PC-9 (cell line): ENCODE data around the gene TMEM39B. TPM values are rescaled to one million over a fixed set of nuclear protein-coding genes. Genes with fewer than 3 reads are reported as not detected.
"Not testable (repeated sequence)": the region's sequence is repeated elsewhere in the genome, so short reads cannot be mapped to it uniquely, and the experiment has no call there.

ENCODE experiments used
- BruUV-seq: library from RNA; stranded (reverse); fragments of 400-500 nt; replicated peaks from 2 replicates; lab custom pipeline; 2021; lab: Mats Ljungman, UMichigan
- CTCF ChIA-PET: fragments of 300-600 bp; sonication (Branson Sonifier 250); formaldehyde crosslinking; loops from one replicate; lab custom pipeline; 2022; ENCODE audit warnings: antibody characterized with exemption; lab: Charles Lee
- POLR2A ChIA-PET: fragments of 300-600 bp; sonication (Branson Sonifier 250); formaldehyde crosslinking; loops from one replicate; lab custom pipeline; 2022; ENCODE audit warnings: antibody characterized with exemption; ENCODE audit not compliant: unreplicated experiment; lab: Charles Lee
- DNase-seq, 2 experiments: peaks; one replicate each; pipeline versions ENCODE4 v3.0.0 to v3.0.0-alpha.2; 2015 to 2022; ENCODE audit warnings: mixed read lengths in 1 of 2
- H2AFZ ChIP-seq: fragments of 200-600 bp; sonication (generic); 2 replicates; pipeline ENCODE4 v1.8.1; 2017; ENCODE audit warnings: antibody characterized with exemption
- H3F3A ChIP-seq: fragments of 200-600 bp; sonication (generic); 2 replicates; pipeline ENCODE4 v1.8.1; 2017; ENCODE audit warnings: antibody characterized with exemption, mild to moderate bottlenecking, low read depth; ENCODE audit not compliant: insufficient read depth
- H3K27ac ChIP-seq: fragments of 200-600 bp; sonication (generic); 2 replicates; pipeline ENCODE4 v1.6.1; 2016; ENCODE audit warnings: mixed run types
- H3K27me3 ChIP-seq: fragments of 200-600 bp; sonication (generic); 2 replicates; pipeline ENCODE4 v1.6.1; 2016; ENCODE audit warnings: low read depth, mixed run types; ENCODE audit not compliant: insufficient read depth
- H3K36me3 ChIP-seq: fragments of 200-600 bp; sonication (generic); 2 replicates; pipeline ENCODE4 v1.6.1; 2016; ENCODE audit warnings: low read depth, mixed run types
- H3K4me1 ChIP-seq: fragments of 200-600 bp; sonication (generic); replicated peaks from 2 replicates; pipeline ENCODE4 v1.6.1; 2016; ENCODE audit warnings: mixed run types; ENCODE audit not compliant: insufficient read depth
- H3K4me2 ChIP-seq: fragments of 200-600 bp; sonication (generic); 2 replicates; pipeline ENCODE4 v1.6.1; 2017; ENCODE audit warnings: mixed run types
- H3K4me3 ChIP-seq: fragments of 200-600 bp; sonication (generic); 2 replicates; pipeline ENCODE4 v1.6.1; 2016; ENCODE audit warnings: mixed run types
- H3K79me2 ChIP-seq: fragments of 200-600 bp; sonication (generic); 2 replicates; pipeline ENCODE4 v1.6.1; 2017; ENCODE audit warnings: low read depth, mixed run types
- H3K9me2 ChIP-seq: fragments of 200-600 bp; sonication (generic); 2 replicates; pipeline ENCODE4 v1.8.1; 2017; ENCODE audit warnings: mild to moderate bottlenecking; ENCODE audit not compliant: insufficient read depth
- H3K9me3 ChIP-seq: fragments of 200-600 bp; sonication (generic); 2 replicates; pipeline ENCODE4 v1.8.1; 2016; ENCODE audit warnings: low read depth; ENCODE audit not compliant: insufficient read depth
- H4K20me1 ChIP-seq: fragments of 200-600 bp; sonication (generic); 2 replicates; pipeline ENCODE4 v1.8.1; 2017; ENCODE audit not compliant: insufficient read depth
- CTCF ChIP-seq: fragments of 200-600 bp; sonication (generic); conservative IDR thresholded peaks from 2 replicates; pipeline ENCODE4 v1.6.1; 2017; ENCODE audit warnings: mixed run types, antibody characterized with exemption, mild to moderate bottlenecking, moderate library complexity
- EZH2 ChIP-seq: fragments of 200-600 bp; sonication (generic); IDR thresholded peaks from 2 replicates; pipeline ENCODE4 v1.8.0; 2017; ENCODE audit warnings: antibody characterized with exemption, low read depth
- intact Hi-C: fragments of 100-400 bp; cut with micrococcal nuclease; formaldehyde crosslinking; loops from one replicate; pipeline ENCODE4 v1.10.0; 2022; ENCODE audit not compliant: unreplicated experiment
- total RNA-seq: library from RNA; stranded (reverse); gene quantifications from 2 replicates; pipeline ENCODE4 v1.2.3, GENCODE V29; 2021

The TMEM39B gene
- total RNA-seq, 1 experiment from 2014 or later, result 27.2 TPM

GRCh38 chr1:32127409-32128198 lies 54.9 kb downstream of the TMEM39B start:
- intact Hi-C loops, result no loop called here
- POLR2A ChIA-PET, result no interaction called here
- no TSS peak for BruUV-seq
- CTCF ChIA-PET, result no interaction called here
- H3K9me3 ChIP-seq, result no peaks in the 10 kb centered on the region
- peaks cover 5% of the 10 kb centered on the region; the same call in 1 of the 2 replicates for H3K4me1 ChIP-seq
- no peaks in the 10 kb centered on the region for H3K9me2 ChIP-seq
- peaks cover 20% of the 10 kb centered on the region for H3F3A ChIP-seq
- H3K4me3 ChIP-seq, result no peak overlapping the region
- peaks cover 33% of the 10 kb centered on the region for H4K20me1 ChIP-seq
- no peak overlapping the region for H3K4me2 ChIP-seq
- no peak for DNase-seq
- no peak overlapping the region for H3K27ac ChIP-seq
- H3K36me3 ChIP-seq, result 0 out of 2 replicates have a peak, but pooled peaks cover 8% of the 10 kb centered on the region
- peaks cover 87% of the 10 kb centered on the region for H3K79me2 ChIP-seq
- TF ChIP-seq CTCF, result no peak
- no peak for TF ChIP-seq EZH2
- no peaks in the 10 kb centered on the region for H3K27me3 ChIP-seq
- H2AFZ ChIP-seq, result no peak overlapping the region

- H3K4me1 ChIP-seq, result peaks cover 11% of the 10 kb centered on the region; the same call in 1 of the 2 replicates
- BruUV-seq, result no TSS peak
- POLR2A ChIA-PET, result no interaction called here
Measured at GRCh38 chr1:32128479-32128878, 55.7 kb downstream of the TMEM39B start.

GRCh38 chr1:32128964-32129363 lies 56.2 kb downstream of the TMEM39B start:
- POLR2A ChIA-PET, result no interaction called here
- no peak overlapping the region for H3K4me3 ChIP-seq
- no peaks in the 10 kb centered on the region for H3K9me3 ChIP-seq
- H2AFZ ChIP-seq, result no peak overlapping the region
- no peaks in the 10 kb centered on the region for H3K9me2 ChIP-seq
- H3K36me3 ChIP-seq, result 0 out of 2 replicates have a peak, but pooled peaks cover 8% of the 10 kb centered on the region
- H3K27ac ChIP-seq, result no peak overlapping the region
- TF ChIP-seq CTCF (no peak), EZH2 (no peak)
- H3K4me1 ChIP-seq, result peaks cover 14% of the 10 kb centered on the region; the same call in 1 of the 2 replicates
- BruUV-seq, result no TSS peak
- H3K27me3 ChIP-seq, result no peaks in the 10 kb centered on the region
- CTCF ChIA-PET, result interaction anchor here (0.6 kb wide), 1 partner anchor 12 kb away, joined by 4 read pairs; no protein-coding TSS in a partner anchor
- no peak overlapping the region for H3K4me2 ChIP-seq
- intact Hi-C loops, result no loop called here
- H3K79me2 ChIP-seq, result peaks cover 77% of the 10 kb centered on the region
- H4K20me1 ChIP-seq, result peaks cover 30% of the 10 kb centered on the region
- peaks cover 31% of the 10 kb centered on the region for H3F3A ChIP-seq
- no peak for DNase-seq

More at GRCh38 chr1:32128479-32128878, 55.7 kb downstream of the TMEM39B start:
- TF ChIP-seq CTCF (no peak), EZH2 (no peak)
- peaks cover 29% of the 10 kb centered on the region for H4K20me1 ChIP-seq
- no peak overlapping the region for H2AFZ ChIP-seq
- no peaks in the 10 kb centered on the region for H3K27me3 ChIP-seq
- DNase-seq, result no peak
- H3K9me3 ChIP-seq, result no peaks in the 10 kb centered on the region
- peaks cover 27% of the 10 kb centered on the region for H3F3A ChIP-seq
- H3K9me2 ChIP-seq, result no peaks in the 10 kb centered on the region
- intact Hi-C loops, result no loop called here
- no peak overlapping the region for H3K4me3 ChIP-seq
- CTCF ChIA-PET, result interaction anchor here (0.6 kb wide), 1 partner anchor 12 kb away, joined by 4 read pairs; no protein-coding TSS in a partner anchor
- no peak overlapping the region for H3K27ac ChIP-seq
- H3K36me3 ChIP-seq, result 0 out of 2 replicates have a peak, but pooled peaks cover 8% of the 10 kb centered on the region
- no peak overlapping the region for H3K4me2 ChIP-seq
- peaks cover 79% of the 10 kb centered on the region for H3K79me2 ChIP-seq

- H3K9me3 ChIP-seq, DNase-seq, H2AFZ ChIP-seq, H3K27me3 ChIP-seq, H3K4me3 ChIP-seq, CTCF ChIA-PET, H3K9me2 ChIP-seq, H3K36me3 ChIP-seq, BruUV-seq: not testable (repeated sequence)
- peaks cover 31% of the 10 kb centered on the region for H4K20me1 ChIP-seq
- peak overlapping the region; percentile 26; the same call in 1 of the 2 replicates for H3K4me2 ChIP-seq
- peaks cover 58% of the 10 kb centered on the region for H3F3A ChIP-seq
- intact Hi-C loops, result loop anchor here (1.0 kb wide), 1 partner anchor 26 kb away; the partner anchor contains the start of gene KPNA6
- POLR2A ChIA-PET, result interaction anchor here (0.6 kb wide), 2 partner anchors 99 to 571 kb away, joined by 5 to 22 read pairs; no protein-coding TSS in a partner anchor
- H3K4me1 ChIP-seq, result peaks cover 25% of the 10 kb centered on the region
- peak overlapping the region; percentile 75 for H3K27ac ChIP-seq
- peaks cover 79% of the 10 kb centered on the region for H3K79me2 ChIP-seq
Measured at GRCh38 chr1:32133950-32134280, 61.2 kb downstream of the TMEM39B start.
